ENCODE results near the gene TOLLIP.

DNA sequence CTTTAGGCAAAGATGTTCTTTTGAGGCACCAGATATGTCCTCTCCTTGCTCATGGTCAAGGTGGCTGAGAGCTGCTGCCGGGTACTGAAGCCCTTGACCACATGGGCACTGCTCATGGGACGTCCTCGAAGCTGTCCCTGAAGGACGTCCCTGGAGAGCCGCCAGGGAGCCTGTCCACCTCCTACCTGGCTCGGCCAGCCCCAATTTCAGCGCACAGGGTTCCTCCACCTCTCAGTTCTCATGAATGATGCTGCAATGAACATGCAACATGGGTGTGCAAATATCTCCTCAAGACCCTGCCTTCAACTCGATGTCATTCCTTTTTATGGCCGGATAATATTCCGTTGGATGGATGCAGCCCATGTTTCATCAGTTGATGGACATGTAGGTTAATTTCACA is 24.4 kb upstream of the TOLLIP start:
- TF ChIP-seq EZH2 (IDR thresholded peaks at IDR 0.05) (no peak), POLR2AphosphoS5 (IDR thresholded peaks at IDR 0.05; ENCODE audit: borderline replicate concordance, low read depth, low read length) (no peak)
